Transverse colon (tissue), 4 donors: ENCODE data around the gene LARP4.

Experiments
- EP300 ChIP-seq: sonication (generic); formaldehyde crosslinking; IDR thresholded peaks from one replicate; pipeline ENCODE4 v1.6.1; 2017; ENCODE audit warnings: antibody characterized with exemption, low read depth
- POLR2A ChIP-seq: fragments of 450-650 bp; IDR thresholded peaks from one replicate; pipeline ENCODE4 v1.6.1; 2016; ENCODE audit warnings: antibody characterized with exemption, mild to moderate bottlenecking, moderate library complexity
- POLR2AphosphoS5 ChIP-seq, 3 donors: sonication (generic); formaldehyde crosslinking; IDR thresholded peaks; one replicate each; pipeline ENCODE4 v1.6.1; 2016; ENCODE audit warnings: antibody characterized with exemption in 3 of 3
- TF ChIP-seq, protein P1 (sequence below), 5 experiments: fragments of 200-600 bp in 3 of 5; fragments of 450-650 bp in 2 of 5; sonication (generic) in 3 of 5; IDR thresholded peaks; 1 replicate in 2 of 5; 2 replicates in 3 of 5; pipeline ENCODE4 v1.5.1; 2016 to 2017; ENCODE audit warnings: antibody characterized with exemption in 5 of 5, inconsistent platforms in 3 of 5, mild to moderate bottlenecking in 2 of 5, moderate library complexity in 1 of 5

- TF ChIP-seq, protein P1, sequence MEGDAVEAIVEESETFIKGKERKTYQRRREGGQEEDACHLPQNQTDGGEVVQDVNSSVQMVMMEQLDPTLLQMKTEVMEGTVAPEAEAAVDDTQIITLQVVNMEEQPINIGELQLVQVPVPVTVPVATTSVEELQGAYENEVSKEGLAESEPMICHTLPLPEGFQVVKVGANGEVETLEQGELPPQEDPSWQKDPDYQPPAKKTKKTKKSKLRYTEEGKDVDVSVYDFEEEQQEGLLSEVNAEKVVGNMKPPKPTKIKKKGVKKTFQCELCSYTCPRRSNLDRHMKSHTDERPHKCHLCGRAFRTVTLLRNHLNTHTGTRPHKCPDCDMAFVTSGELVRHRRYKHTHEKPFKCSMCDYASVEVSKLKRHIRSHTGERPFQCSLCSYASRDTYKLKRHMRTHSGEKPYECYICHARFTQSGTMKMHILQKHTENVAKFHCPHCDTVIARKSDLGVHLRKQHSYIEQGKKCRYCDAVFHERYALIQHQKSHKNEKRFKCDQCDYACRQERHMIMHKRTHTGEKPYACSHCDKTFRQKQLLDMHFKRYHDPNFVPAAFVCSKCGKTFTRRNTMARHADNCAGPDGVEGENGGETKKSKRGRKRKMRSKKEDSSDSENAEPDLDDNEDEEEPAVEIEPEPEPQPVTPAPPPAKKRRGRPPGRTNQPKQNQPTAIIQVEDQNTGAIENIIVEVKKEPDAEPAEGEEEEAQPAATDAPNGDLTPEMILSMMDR (IDR thresholded peaks at IDR 0.05): no peak
- TF ChIP-seq EP300: no peak
- no peak for TF ChIP-seq POLR2A
- TF ChIP-seq POLR2AphosphoS5 (IDR thresholded peaks at IDR 0.05): no peak
Measured at GRCh38 chr12:50402264-50403000, 1.7 kb downstream of the LARP4 start.
